ENCODE data around the gene MARCHF10. TPM values are rescaled to one million over a fixed set of nuclear protein-coding genes. Genes with fewer than 3 reads are reported as not detected.

MARCHF10 gene
- total RNA-seq, 1 donor from 2014 or later = 5.1 TPM

- H3K4me1 ChIP-seq = no peaks in the 10 kb centered on the region
- no peaks in the 10 kb centered on the region for H3K36me3 ChIP-seq
- no peak overlapping the region for H3K27ac ChIP-seq
- DNase-seq (no peak), ATAC-seq (no peak)
- TF ChIP-seq CTCF (IDR thresholded peaks at IDR 0.05) = no peak
- H3K27me3 ChIP-seq (ENCODE audit: low read depth) = no peaks in the 10 kb centered on the region
- no peak overlapping the region for H3K4me3 ChIP-seq
- no peaks in the 10 kb centered on the region for H3K9me3 ChIP-seq
- intact Hi-C loops (cut with DNase I) = no loop called here
Observed at GRCh38 chr17:62763891-62764600, 44.1 kb downstream of the MARCHF10 start.

GRCh38 chr17:62761884-62762283, 46.2 kb downstream of the MARCHF10 start:
- no peaks in the 10 kb centered on the region for H3K9me3 ChIP-seq
- intact Hi-C loops (cut with DNase I) = no loop called here
- H3K4me1 ChIP-seq = no peaks in the 10 kb centered on the region
- H3K27me3 ChIP-seq (ENCODE audit: low read depth) = no peaks in the 10 kb centered on the region
- ATAC-seq (no peak), DNase-seq (no peak)
- H3K4me3 ChIP-seq = no peak overlapping the region
- H3K27ac ChIP-seq = no peak overlapping the region
- TF ChIP-seq CTCF (IDR thresholded peaks at IDR 0.05) = no peak
- H3K36me3 ChIP-seq = no peaks in the 10 kb centered on the region

GRCh38 chr17:62760945-62761267, 47.2 kb downstream of the MARCHF10 start:
- TF ChIP-seq CTCF (IDR thresholded peaks at IDR 0.05) = no peak
- Histone ChIP-seq H3K4me1 (no peaks in the 10 kb centered on the region), H3K27me3 (ENCODE audit: low read depth) (no peaks in the 10 kb centered on the region), H3K36me3 (no peaks in the 10 kb centered on the region), H3K27ac (no peak overlapping the region), H3K4me3 (no peak overlapping the region), H3K9me3 (no peaks in the 10 kb centered on the region)
- no peak for DNase-seq
- intact Hi-C loops (cut with DNase I) = no loop called here
- ATAC-seq = no peak

- ATAC-seq = peak; percentile 56 to 59
- Histone ChIP-seq H3K4me3 (no peak overlapping the region), H3K27me3 (ENCODE audit: low read depth) (no peaks in the 10 kb centered on the region), H3K9me3 (no peaks in the 10 kb centered on the region), H3K4me1 (peaks cover 1% of the 10 kb centered on the region), H3K27ac (no peak overlapping the region), H3K36me3 (no peaks in the 10 kb centered on the region)
- no peak for TF ChIP-seq CTCF (IDR thresholded peaks at IDR 0.05)
- intact Hi-C loops (cut with DNase I) = no loop called here
- DNase-seq = no peak
Observed at GRCh38 chr17:62760059-62760944, 47.8 kb downstream of the MARCHF10 start.

- no peak for DNase-seq
- H3K27ac ChIP-seq = no peak overlapping the region
- no peaks in the 10 kb centered on the region for H3K27me3 ChIP-seq (ENCODE audit: low read depth)
- no peak for ATAC-seq
- TF ChIP-seq CTCF (IDR thresholded peaks at IDR 0.05) = no peak
- H3K9me3 ChIP-seq = no peaks in the 10 kb centered on the region
- peaks cover 4% of the 10 kb centered on the region for H3K4me1 ChIP-seq
- intact Hi-C loops (cut with DNase I) = no loop called here
- no peak overlapping the region for H3K4me3 ChIP-seq
- no peaks in the 10 kb centered on the region for H3K36me3 ChIP-seq
Observed at GRCh38 chr17:62757500-62757951, 50.6 kb downstream of the MARCHF10 start.
